Heart left ventricle (tissue), 13 donors: Measurements from ENCODE around the gene KCNH1.

Experiments used
- POLR2A ChIP-seq, 2 donors: fragments of 450-650 bp; IDR thresholded peaks; one replicate each; pipeline ENCODE4 v1.6.1; 2017; ENCODE audit warnings: antibody characterized with exemption in 2 of 2, mild to moderate bottlenecking in 2 of 2, moderate library complexity in 2 of 2
- TF ChIP-seq, protein P1 (sequence below), 12 donors: fragments of 200-600 bp; sonication (generic) in 4 of 12; IDR thresholded peaks; one replicate each; pipeline versions ENCODE4 v1.5.0 to v1.8.0; 2018 to 2022; ENCODE audit warnings: antibody characterized with exemption in 12 of 12, mild to moderate bottlenecking in 5 of 12
- donor health status: ischemic (EF 13 %, LVEDD 7.1; RV severe dilation, severe dysfunction).
- donor health status: DM: no; HTN: yes; CAD: no.
- donor health status: DM: no; HTN: no; CAD: no.
- donor health status: ischemic (EF 25% LVEDD 6.9; RV normal size, moderate dysfunction).
- donor health status: ischemic (EF 25% LVEDD 5.7; RV mildly dilated, moderate dysfunction).
- donor health status: ischemic (EF 35%, LVEDD 5.7; RV mildly dilated, moderate dysfunction).
- donor health status: nonischemic (EF 11% LVEDD 7.7; RV severe dilation, severe dysfunction).
- donor health status: DM: yes; HTN: yes; CAD: no.
- donor health status: PGD.
- donor health status: ischemic (EF 29% LVEDD 5.4; RV normal size, mild dysfunction).
- donor health status: nonischemic (EF 23%, LVEDD 6.1; RV moderate dilation, normal function).

DNA sequence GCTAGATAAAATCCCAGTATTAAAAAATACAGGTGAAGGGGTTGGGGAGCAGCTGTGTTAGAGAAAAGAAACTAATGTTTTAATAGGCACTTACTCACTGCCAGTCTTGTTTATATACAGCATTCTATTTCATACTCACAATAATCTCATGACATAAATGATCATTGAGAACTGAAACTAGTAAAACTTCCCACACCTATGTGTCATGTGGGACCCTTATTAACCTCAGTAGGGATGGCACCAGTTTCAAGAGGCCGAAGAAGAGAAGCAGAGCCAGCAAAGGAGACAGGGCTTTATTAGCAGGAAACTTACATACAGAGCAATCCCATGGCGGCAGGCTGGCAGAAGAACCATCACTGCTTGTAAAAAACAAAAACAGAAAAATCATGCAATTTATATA, 48.8 kb upstream of the KCNH1 start:
- TF ChIP-seq, protein P1, sequence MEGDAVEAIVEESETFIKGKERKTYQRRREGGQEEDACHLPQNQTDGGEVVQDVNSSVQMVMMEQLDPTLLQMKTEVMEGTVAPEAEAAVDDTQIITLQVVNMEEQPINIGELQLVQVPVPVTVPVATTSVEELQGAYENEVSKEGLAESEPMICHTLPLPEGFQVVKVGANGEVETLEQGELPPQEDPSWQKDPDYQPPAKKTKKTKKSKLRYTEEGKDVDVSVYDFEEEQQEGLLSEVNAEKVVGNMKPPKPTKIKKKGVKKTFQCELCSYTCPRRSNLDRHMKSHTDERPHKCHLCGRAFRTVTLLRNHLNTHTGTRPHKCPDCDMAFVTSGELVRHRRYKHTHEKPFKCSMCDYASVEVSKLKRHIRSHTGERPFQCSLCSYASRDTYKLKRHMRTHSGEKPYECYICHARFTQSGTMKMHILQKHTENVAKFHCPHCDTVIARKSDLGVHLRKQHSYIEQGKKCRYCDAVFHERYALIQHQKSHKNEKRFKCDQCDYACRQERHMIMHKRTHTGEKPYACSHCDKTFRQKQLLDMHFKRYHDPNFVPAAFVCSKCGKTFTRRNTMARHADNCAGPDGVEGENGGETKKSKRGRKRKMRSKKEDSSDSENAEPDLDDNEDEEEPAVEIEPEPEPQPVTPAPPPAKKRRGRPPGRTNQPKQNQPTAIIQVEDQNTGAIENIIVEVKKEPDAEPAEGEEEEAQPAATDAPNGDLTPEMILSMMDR (IDR thresholded peaks at IDR 0.05) = no peak
- TF ChIP-seq POLR2A (IDR thresholded peaks at IDR 0.05) = no peak
